ENCODE data around the gene LRRC1.

DNA sequence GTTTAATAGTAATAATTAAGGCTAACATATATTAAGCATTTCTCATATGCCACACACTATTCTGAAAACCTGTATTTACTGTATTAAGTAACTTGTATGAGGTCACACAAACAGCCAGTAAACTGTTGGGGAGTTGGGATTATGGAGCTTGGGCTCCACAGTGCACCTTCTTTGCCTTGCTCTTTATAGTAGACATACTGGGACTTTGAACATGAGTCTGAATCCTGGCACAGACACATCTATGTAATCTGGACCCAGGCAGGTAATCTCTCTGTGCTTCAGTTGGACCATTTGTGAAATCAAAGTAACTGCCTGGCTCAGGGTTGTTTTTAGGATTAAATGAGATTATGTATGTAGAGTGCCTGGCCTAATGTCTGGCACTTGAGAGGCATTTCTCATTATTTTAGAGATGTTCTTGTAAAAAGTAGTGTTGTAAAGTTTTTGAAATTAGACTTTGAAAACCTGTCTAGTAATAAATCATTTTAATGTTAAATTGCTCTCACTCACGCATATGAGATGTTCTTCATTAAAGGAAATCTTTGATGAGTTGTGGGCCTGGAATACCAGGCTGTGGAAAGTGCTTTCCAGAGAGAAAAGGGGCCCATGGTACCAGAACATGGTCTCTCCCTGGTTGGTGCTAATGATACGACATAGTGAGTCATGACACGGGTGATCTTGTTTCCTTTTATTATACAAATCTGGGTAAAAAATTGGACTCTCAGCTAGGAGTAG is 34.3 kb downstream of the LRRC1 start:
- TF ChIP-seq CTCF (IDR thresholded peaks at IDR 0.05) (no peak), POLR2A (IDR thresholded peaks at IDR 0.05; ENCODE audit: low read depth) (no peak), EP300 (IDR thresholded peaks at IDR 0.05) (no peak)

Measured in esophagus muscularis mucosa (tissue), 4 donors.